Neutrophil (primary cell): ENCODE results near the gene RIPK3.

Experiments used
- H3K27ac ChIP-seq: fragments of 200-600 bp; sonication (generic); 2 replicates; pipeline ENCODE4 v1.5.1; 2016; ENCODE audit warnings: mild to moderate bottlenecking, moderate library complexity
- H3K27me3 ChIP-seq: fragments of 200-600 bp; sonication (generic); 2 replicates; pipeline ENCODE4 v1.6.0; 2016; ENCODE audit warnings: mild to moderate bottlenecking
- H3K36me3 ChIP-seq: fragments of 200-600 bp; sonication (generic); 2 replicates; pipeline ENCODE4 v1.5.1; 2017
- H3K4me1 ChIP-seq, 2 experiments: fragments of 200-600 bp in 1 of 2; sonication (generic) in 1 of 2; 1 replicate in 1 of 2; 2 replicates in 1 of 2; pipeline versions ENCODE4 v1.5.1 to v1.6.1; 2013 to 2016; ENCODE audit warnings: low read depth in 1 of 2, low read length in 1 of 2, mild to moderate bottlenecking in 1 of 2, moderate library complexity in 1 of 2; ENCODE audit not compliant: control insufficient read depth in 1 of 2, insufficient read depth in 1 of 2
- H3K4me3 ChIP-seq, 2 experiments: fragments of 200-600 bp in 1 of 2; sonication (generic) in 1 of 2; 1 replicate in 1 of 2; 2 replicates in 1 of 2; pipeline ENCODE4 v1.5.1; 2013 to 2016; ENCODE audit warnings: low read depth in 1 of 2, low read length in 1 of 2, mild to moderate bottlenecking in 1 of 2, moderate library complexity in 1 of 2
- H3K9me3 ChIP-seq: fragments of 200-600 bp; sonication (generic); 2 replicates; pipeline ENCODE4 v1.5.1; 2016
- TF ChIP-seq, protein P1 (sequence below): fragments of 200-600 bp; sonication (generic); IDR thresholded peaks from 2 replicates; pipeline ENCODE4 v1.5.1; 2016; ENCODE audit warnings: antibody characterized with exemption

Gene RIPK3

DNA sequence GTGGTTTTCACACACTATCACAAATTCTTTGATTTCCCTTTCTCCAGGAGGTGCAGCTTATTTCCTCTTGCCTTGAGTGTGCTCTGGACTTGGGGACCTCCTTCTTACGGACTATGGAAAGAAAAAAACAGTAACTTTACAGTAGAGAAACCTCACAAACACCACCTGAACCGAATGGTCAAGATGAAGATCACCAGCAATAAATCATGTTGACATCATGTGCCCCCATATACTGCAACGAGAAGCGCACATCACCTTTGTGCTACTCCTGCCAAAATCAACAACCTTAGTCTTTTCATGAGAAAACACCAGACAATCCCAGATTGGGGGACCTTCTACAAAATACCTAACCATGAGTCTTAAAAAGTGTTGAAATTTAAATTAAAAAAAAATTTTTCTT lies 45.7 kb upstream of the RIPK3 start:
- H3K27me3 ChIP-seq = no peaks in the 10 kb centered on the region
- H3K36me3 ChIP-seq = no peaks in the 10 kb centered on the region
- H3K27ac ChIP-seq = no peak overlapping the region
- no peaks in the 10 kb centered on the region for H3K9me3 ChIP-seq
- H3K4me3 ChIP-seq = no peak overlapping the region
- peaks cover 12 to 18% of the 10 kb centered on the region in 2 experiments for H3K4me1 ChIP-seq
- TF ChIP-seq, protein P1, sequence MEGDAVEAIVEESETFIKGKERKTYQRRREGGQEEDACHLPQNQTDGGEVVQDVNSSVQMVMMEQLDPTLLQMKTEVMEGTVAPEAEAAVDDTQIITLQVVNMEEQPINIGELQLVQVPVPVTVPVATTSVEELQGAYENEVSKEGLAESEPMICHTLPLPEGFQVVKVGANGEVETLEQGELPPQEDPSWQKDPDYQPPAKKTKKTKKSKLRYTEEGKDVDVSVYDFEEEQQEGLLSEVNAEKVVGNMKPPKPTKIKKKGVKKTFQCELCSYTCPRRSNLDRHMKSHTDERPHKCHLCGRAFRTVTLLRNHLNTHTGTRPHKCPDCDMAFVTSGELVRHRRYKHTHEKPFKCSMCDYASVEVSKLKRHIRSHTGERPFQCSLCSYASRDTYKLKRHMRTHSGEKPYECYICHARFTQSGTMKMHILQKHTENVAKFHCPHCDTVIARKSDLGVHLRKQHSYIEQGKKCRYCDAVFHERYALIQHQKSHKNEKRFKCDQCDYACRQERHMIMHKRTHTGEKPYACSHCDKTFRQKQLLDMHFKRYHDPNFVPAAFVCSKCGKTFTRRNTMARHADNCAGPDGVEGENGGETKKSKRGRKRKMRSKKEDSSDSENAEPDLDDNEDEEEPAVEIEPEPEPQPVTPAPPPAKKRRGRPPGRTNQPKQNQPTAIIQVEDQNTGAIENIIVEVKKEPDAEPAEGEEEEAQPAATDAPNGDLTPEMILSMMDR = no peak

DNA sequence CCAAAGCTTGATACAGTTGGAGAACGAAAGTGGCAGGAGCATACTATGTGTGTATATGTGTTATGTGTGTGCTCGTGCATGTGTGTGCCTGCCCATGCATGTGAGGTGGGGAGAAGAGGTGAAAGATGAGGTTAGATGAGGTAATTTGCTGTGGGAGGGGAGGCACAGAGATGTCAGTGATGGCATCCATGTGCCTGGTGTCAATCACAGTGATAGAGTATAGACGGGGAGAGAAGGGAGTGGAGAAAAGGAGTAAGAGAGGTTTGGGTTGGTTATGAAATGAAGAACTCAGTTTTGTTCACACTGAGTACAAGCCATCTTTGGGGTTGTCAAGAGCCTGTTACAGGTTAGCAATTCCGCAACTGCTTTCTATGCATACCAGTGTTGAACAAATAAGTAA lies 44.4 kb upstream of the RIPK3 start:
- no peak overlapping the region for H3K4me3 ChIP-seq
- H3K36me3 ChIP-seq = no peaks in the 10 kb centered on the region
- no peaks in the 10 kb centered on the region for H3K27me3 ChIP-seq
- no peaks in the 10 kb centered on the region for H3K9me3 ChIP-seq
- H3K4me1 ChIP-seq = peaks cover 5% of the 10 kb centered on the region in 2 experiments
- no peak overlapping the region for H3K27ac ChIP-seq
- TF ChIP-seq, protein P1 = no peak

DNA sequence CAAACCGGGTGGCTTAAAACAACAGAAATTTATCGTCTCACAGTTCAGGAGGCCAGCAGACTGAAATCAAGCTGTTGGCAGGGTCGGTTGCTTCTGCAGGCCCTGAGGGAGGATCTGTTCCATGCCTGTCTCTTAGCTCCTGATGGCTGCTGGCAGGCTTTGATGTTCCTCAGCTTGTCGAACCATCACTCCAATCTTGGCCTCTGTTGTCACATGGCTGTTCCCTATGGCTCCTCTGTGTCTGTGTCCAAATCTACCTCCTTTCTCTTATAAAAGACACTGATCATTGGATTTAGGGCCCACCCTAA lies 42.2 kb upstream of the RIPK3 start:
- Histone ChIP-seq H3K4me1 (no peaks in the 10 kb centered on the region), H3K9me3 (no peaks in the 10 kb centered on the region), H3K4me3 (no peak overlapping the region), H3K36me3 (no peaks in the 10 kb centered on the region), H3K27me3 (peaks cover 5% of the 10 kb centered on the region), H3K27ac (no peak overlapping the region)
- TF ChIP-seq, protein P1 = no peak

DNA sequence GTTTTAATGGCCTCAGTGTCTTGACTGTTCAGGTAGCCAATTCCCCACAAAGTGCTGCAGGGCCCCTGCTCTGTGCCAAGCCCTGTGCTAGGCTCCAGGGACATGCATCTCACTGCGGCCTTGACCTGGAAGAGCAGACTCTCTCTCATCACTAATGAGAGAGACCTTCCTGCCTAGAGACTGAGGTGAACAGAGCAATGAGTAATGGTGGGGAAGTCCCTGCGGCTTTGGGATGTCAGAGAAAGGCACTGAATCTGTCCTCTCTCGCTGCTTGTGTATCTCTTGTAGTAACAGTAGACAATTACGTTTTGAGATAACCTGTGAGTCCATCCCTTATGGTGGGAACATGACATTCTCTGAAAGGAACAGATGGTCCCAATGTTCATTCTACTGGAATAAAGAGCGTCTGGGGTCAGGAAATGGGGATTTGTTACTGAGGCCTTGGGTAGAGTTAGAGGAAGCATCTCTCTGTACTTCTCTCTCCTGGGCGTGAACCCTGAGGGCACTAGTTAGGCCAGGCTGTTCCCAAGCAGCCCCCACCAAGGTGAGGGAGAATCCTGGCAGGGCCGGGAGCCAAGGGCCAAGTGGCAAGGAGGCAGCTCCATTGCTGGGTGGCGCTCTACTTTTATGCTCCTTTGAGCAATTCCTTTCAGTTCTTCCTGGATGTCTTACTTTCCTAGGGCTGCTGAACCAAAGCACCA lies 41.7 kb upstream of the RIPK3 start:
- Histone ChIP-seq H3K27me3 (peaks cover 10% of the 10 kb centered on the region), H3K27ac (no peak overlapping the region), H3K4me1 (no peaks in the 10 kb centered on the region), H3K4me3 (no peak overlapping the region), H3K9me3 (no peaks in the 10 kb centered on the region), H3K36me3 (no peaks in the 10 kb centered on the region)
- TF ChIP-seq, protein P1 = no peak

DNA sequence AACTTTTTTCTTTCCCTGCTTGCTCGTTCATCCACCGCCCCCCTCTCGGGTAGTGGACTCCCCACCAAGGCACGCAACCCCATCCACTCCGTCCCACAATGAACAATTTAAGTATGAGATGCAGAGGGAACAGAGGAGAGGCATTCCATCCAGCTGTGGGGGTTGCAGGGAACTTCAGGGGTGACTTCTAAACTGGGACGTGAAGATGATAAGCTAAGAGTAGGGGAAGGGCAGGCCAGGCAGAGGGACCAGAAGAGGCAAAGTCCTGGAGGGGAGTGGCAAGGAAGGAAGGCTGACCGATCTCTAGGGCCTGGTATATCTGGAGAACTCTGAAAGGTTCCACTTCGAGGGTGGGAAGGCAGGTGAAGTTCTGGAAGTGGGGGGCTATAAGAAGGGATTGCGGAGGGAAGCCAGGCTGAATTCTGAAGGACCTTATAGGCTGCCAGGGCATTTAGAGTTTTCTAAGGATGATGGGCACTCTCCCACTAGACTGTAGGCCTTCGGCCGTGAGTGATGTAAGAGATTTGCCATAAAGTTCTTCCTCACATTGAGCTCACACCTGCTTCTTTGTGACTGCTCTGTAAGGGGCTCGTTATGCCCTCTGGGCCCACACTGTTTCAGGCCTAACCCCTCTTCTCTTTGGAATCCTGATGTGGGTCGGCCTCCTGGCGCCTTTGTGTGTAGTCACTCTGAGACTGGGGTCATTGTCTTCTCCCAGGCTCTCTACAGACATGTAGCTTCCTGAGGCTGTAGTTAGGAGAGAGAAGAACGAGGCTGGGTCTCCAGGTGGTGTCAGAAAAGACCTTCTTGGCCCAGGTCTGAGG lies 40.3 kb upstream of the RIPK3 start:
- TF ChIP-seq, protein P1 = no peak
- Histone ChIP-seq H3K4me1 (no peaks in the 10 kb centered on the region), H3K27ac (no peak overlapping the region), H3K36me3 (no peaks in the 10 kb centered on the region), H3K9me3 (no peaks in the 10 kb centered on the region), H3K27me3 (peaks cover 22% of the 10 kb centered on the region), H3K4me3 (no peak overlapping the region)
